Ascending aorta (tissue), 2 donors: ENCODE results near the gene KIAA0825. TPM values are rescaled to one million over a fixed set of nuclear protein-coding genes. Genes with fewer than 3 reads are reported as not detected.

Experiments
- DNase-seq, 2 donors: peaks; one replicate each; pipeline ENCODE4 v3.0.0-alpha.2; 2019; ENCODE audit warnings: low spot score in 2 of 2
- H3K27ac ChIP-seq, 2 donors: fragments of 200-600 bp; sonication (generic); one replicate each; pipeline ENCODE4 v1.5.1; 2016 to 2017; ENCODE audit warnings: mild to moderate bottlenecking in 1 of 2
- H3K27me3 ChIP-seq: fragments of 200-600 bp; sonication (generic); one replicate; pipeline ENCODE4 v1.5.1; 2017
- H3K36me3 ChIP-seq, 2 donors: fragments of 200-600 bp; sonication (generic); one replicate each; pipeline ENCODE4 v1.5.1; 2016
- H3K4me1 ChIP-seq, 2 donors: fragments of 200-600 bp; sonication (generic); one replicate each; pipeline ENCODE4 v1.5.1; 2016 to 2017; ENCODE audit warnings: mild to moderate bottlenecking in 1 of 2
- H3K4me3 ChIP-seq, 2 donors: fragments of 200-600 bp; sonication (generic); one replicate each; pipeline ENCODE4 v1.5.1; 2016 to 2017; ENCODE audit warnings: mild to moderate bottlenecking in 1 of 2
- H3K9me3 ChIP-seq, 2 donors: fragments of 200-600 bp; sonication (generic); one replicate each; pipeline ENCODE4 v1.5.1; 2016
- intact Hi-C: fragments of 100-400 bp; cut with DNase I; formaldehyde crosslinking; loops from one replicate; pipeline ENCODE4 v1.15.1; 2023
- total RNA-seq: library from RNA; depleted of rRNA; stranded (reverse); fragments of >200 nt; gene quantifications from one replicate; pipeline ENCODE4 v1.1.0, GENCODE V29; 2016
- TF ChIP-seq, protein P1 (sequence below), 3 experiments: fragments of 200-600 bp in 2 of 3; fragments of 450-650 bp in 1 of 3; sonication (generic) in 2 of 3; IDR thresholded peaks; one replicate each; pipeline ENCODE4 v1.5.1; 2016 to 2019; ENCODE audit warnings: antibody characterized with exemption in 3 of 3, mild to moderate bottlenecking in 1 of 3, moderate library complexity in 1 of 3

Gene KIAA0825
- total RNA-seq, 1 donor from 2014 or later: 2.4 TPM

DNA sequence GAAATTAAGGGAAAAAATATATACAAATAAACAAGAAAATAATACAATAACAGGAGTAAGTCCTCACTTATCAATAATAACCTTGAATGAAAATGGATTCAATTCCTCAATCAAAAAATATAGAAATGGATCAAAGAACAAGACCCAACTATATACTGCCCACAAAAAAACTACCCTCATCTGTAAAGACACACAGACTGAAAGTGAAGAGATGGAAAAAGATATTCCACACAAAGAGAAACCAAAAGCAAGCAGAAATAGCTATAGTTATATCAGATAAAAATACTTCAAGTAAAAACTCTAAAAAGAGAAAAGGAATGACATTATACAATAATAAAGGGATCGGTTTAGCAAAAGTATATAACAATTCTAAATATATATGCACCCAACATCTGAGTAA lies 66.5 kb downstream of the KIAA0825 start:
- no peaks in the 10 kb centered on the region for H3K4me1 ChIP-seq
- no peaks in the 10 kb centered on the region for H3K27me3 ChIP-seq
- no peak overlapping the region for H3K4me3 ChIP-seq
- TF ChIP-seq, protein P1, sequence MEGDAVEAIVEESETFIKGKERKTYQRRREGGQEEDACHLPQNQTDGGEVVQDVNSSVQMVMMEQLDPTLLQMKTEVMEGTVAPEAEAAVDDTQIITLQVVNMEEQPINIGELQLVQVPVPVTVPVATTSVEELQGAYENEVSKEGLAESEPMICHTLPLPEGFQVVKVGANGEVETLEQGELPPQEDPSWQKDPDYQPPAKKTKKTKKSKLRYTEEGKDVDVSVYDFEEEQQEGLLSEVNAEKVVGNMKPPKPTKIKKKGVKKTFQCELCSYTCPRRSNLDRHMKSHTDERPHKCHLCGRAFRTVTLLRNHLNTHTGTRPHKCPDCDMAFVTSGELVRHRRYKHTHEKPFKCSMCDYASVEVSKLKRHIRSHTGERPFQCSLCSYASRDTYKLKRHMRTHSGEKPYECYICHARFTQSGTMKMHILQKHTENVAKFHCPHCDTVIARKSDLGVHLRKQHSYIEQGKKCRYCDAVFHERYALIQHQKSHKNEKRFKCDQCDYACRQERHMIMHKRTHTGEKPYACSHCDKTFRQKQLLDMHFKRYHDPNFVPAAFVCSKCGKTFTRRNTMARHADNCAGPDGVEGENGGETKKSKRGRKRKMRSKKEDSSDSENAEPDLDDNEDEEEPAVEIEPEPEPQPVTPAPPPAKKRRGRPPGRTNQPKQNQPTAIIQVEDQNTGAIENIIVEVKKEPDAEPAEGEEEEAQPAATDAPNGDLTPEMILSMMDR (IDR thresholded peaks at IDR 0.05): no peak
- H3K9me3 ChIP-seq: peaks cover 0 to 16% of the 10 kb centered on the region in 2 donors
- H3K36me3 ChIP-seq: no peaks in the 10 kb centered on the region
- no peak for DNase-seq
- intact Hi-C loops: no loop called here
- H3K27ac ChIP-seq: no peak overlapping the region

DNA sequence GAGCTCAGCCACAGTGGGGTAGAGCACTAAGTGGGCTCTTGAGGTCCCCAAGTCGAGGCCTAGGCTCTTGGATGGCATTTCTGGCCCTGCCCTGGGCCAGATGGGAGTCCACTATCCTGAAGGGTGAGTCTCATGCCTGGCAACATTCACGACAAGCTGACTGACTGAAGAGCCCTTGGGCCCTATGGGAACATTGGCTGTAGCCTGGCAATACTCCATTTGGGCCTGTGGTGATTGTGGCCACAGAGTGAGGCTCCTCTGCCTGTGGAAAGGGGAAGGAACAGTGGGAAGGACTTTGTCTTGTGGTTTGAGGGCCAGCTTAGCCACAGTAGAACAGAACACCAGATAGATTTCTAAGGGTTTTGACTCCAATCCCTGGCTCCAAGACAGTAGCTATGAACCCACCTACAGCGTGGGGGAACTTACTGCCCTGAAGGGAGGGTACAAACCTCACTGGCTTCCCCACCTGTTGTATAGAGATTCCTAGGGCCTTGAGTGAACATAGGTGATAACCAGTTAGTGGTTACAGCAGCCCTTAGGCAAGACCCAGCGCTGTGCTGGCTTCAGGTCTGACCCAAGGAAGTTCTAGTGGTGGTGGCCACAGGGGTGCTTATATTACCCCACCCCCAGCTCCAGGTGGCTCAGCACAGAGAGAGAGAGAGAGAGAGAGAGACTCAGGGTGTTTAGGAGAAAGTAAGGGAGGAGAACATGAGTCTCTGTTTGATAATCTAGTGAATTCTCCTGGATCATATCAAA lies 72.4 kb downstream of the KIAA0825 start:
- DNase-seq: no peak
- Histone ChIP-seq H3K4me3 (no peak overlapping the region), H3K27me3 (no peaks in the 10 kb centered on the region), H3K4me1 (no peaks in the 10 kb centered on the region), H3K9me3 (peaks cover 0 to 23% of the 10 kb centered on the region in 2 donors), H3K36me3 (no peaks in the 10 kb centered on the region), H3K27ac (no peak overlapping the region)
- intact Hi-C loops: no loop called here
- TF ChIP-seq, protein P1 (IDR thresholded peaks at IDR 0.05): no peak

DNA sequence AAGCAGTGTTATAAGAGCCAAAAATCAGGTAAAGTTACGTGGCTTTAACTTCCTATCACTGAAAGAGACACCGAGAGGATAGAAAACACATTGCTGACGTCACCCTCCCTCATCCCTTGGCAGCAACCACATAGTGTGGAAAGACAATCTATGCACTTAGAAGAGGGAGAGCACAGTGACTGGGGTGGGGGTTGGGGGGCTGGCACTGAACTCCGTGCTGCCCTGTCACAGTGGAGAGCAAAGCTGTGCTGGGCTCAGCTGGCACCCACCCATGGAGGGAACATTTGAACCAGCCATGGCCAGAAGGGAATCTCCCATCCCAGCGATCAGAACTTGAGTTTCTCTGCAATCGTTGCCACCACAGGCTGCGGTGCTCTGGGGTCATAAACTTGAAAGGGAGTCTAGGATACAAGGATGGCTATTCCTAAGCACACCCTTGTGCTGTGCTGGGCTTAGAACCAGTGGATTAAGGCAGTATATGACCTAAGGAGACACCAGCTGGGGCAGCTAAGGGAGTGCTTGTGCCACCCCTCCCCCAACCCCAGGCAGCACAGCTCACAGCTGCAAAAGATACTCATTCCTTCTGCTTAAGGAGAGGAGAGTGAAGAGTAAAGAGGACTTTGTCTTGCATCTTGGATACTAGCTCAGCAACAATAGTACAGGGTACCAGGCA lies 73.4 kb downstream of the KIAA0825 start:
- Histone ChIP-seq H3K27me3 (no peaks in the 10 kb centered on the region), H3K36me3 (no peaks in the 10 kb centered on the region), H3K27ac (no peak overlapping the region), H3K4me3 (no peak overlapping the region), H3K9me3 (peaks cover 0 to 15% of the 10 kb centered on the region in 2 donors), H3K4me1 (no peaks in the 10 kb centered on the region)
- intact Hi-C loops: no loop called here
- DNase-seq: no peak
- TF ChIP-seq, protein P1 (IDR thresholded peaks at IDR 0.05): no peak

DNA sequence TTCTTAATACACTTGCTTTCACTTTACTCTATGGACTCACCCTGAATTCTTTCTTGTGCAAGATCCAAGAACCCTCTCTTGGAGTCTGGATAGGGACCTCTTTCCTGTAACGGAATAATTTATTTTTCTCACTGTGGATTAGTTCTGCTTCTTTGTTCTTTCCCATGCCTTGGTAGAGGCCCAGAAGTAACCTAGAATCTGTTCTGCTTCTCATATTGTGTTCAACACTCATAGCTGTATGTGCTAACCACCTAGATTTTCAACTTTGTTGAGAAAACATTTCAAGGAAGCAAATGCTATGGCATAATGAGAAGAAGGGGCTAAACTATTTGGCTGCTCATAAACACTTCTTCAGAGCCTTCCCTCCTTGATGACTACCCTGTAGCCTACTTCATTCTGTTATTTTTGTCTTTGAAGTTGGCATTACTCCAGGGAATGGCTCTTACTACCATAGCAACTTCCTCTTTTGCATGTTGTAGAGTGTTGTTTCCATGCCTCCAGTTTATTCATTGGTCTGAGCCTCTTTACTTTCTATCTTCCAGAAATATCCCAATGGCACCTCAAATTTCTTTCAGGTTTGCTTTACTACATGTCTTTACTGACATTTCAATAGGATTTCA lies 74.3 kb downstream of the KIAA0825 start:
- Histone ChIP-seq H3K27ac (no peak overlapping the region), H3K9me3 (peaks cover 0 to 7% of the 10 kb centered on the region in 2 donors), H3K4me1 (no peaks in the 10 kb centered on the region), H3K4me3 (no peak overlapping the region), H3K36me3 (no peaks in the 10 kb centered on the region), H3K27me3 (no peaks in the 10 kb centered on the region)
- intact Hi-C loops: no loop called here
- TF ChIP-seq, protein P1 (IDR thresholded peaks at IDR 0.05): no peak
- DNase-seq: no peak

DNA sequence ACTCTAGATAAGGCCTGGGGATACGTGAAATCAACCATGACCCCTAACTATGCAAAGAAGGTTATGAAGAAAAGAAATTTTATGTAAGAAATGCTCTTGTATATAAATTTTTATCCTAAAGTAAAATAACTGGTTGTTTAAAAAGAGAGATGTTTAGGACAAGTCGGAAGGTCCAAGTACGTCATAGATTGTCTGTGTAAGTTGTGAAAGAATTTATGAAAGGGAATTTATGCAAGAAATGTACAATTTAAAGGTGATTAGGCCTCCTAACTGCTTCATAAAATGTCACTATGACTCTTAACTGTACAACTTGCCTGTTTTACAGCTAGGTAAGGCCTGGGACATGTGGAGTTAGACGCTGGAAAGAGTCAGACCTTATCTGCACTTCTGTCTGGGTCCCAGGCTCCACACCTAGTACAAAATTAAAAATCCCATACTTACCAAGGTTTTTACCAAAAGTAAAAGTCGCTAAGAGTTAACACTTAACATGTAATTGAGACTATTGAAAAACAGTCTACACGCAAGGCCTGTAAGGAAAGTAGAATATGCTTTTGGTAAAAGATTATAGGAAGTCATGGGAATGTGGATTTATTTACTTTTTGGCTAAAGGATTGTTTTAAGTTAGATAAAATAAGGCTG lies 77.4 kb downstream of the KIAA0825 start:
- no peak overlapping the region for H3K4me3 ChIP-seq
- H3K27ac ChIP-seq: no peak overlapping the region
- DNase-seq: no peak
- no peaks in the 10 kb centered on the region for H3K36me3 ChIP-seq
- TF ChIP-seq, protein P1 (IDR thresholded peaks at IDR 0.05): no peak
- H3K4me1 ChIP-seq: no peaks in the 10 kb centered on the region
- no peaks in the 10 kb centered on the region for H3K27me3 ChIP-seq
- intact Hi-C loops: no loop called here
- peaks cover 0 to 7% of the 10 kb centered on the region in 2 donors for H3K9me3 ChIP-seq
